GM10266 (cell line): Measurements from ENCODE around the gene SPRY1.

Source experiments
- DNase-seq: peaks from one replicate; pipeline ENCODE4 v3.0.0; 2012; ENCODE audit errors: extremely low spot score
- TF ChIP-seq, protein P1 (sequence below): IDR thresholded peaks from 2 replicates; pipeline ENCODE4 v1.5.1; 2012; ENCODE audit warnings: mild to moderate bottlenecking, low read depth; ENCODE audit not compliant: control insufficient read depth, insufficient read depth; ENCODE audit errors: missing control alignments

SPRY1 gene

DNA sequence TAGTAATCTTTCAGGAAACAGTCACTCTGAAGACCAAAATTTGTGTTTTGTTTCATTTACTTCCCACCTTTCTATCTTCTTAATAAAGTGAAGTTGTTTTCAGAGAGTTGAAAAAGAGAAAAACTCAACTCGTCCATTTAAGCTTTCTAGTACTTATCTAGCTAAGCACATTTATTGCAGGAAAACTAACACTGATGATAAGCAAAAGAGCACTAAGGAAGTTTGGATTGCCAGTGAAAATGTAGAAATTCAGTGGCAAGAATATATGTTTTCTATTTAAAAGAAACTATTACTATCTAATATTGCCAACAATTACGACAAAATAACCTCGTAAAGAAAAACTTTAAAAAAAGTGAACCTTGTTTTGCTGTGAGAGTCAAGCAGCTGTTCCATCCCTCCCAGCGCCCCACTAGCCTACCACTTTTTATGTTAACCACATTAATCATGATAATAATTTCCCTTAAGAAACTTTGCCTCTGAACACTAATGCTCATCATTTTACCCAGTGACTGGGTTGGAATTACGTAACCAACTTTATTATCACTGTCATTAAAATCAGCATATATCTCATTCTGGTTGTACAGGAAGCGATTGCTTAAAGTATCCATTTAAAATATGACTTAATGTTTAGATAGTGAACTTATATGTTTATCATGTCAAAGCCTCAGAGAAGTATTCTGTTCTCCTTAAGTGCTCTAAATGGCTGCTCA, 24.8 kb downstream of the SPRY1 start:
- DNase-seq, result no peak
- TF ChIP-seq, protein P1, sequence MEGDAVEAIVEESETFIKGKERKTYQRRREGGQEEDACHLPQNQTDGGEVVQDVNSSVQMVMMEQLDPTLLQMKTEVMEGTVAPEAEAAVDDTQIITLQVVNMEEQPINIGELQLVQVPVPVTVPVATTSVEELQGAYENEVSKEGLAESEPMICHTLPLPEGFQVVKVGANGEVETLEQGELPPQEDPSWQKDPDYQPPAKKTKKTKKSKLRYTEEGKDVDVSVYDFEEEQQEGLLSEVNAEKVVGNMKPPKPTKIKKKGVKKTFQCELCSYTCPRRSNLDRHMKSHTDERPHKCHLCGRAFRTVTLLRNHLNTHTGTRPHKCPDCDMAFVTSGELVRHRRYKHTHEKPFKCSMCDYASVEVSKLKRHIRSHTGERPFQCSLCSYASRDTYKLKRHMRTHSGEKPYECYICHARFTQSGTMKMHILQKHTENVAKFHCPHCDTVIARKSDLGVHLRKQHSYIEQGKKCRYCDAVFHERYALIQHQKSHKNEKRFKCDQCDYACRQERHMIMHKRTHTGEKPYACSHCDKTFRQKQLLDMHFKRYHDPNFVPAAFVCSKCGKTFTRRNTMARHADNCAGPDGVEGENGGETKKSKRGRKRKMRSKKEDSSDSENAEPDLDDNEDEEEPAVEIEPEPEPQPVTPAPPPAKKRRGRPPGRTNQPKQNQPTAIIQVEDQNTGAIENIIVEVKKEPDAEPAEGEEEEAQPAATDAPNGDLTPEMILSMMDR, result no peak

DNA sequence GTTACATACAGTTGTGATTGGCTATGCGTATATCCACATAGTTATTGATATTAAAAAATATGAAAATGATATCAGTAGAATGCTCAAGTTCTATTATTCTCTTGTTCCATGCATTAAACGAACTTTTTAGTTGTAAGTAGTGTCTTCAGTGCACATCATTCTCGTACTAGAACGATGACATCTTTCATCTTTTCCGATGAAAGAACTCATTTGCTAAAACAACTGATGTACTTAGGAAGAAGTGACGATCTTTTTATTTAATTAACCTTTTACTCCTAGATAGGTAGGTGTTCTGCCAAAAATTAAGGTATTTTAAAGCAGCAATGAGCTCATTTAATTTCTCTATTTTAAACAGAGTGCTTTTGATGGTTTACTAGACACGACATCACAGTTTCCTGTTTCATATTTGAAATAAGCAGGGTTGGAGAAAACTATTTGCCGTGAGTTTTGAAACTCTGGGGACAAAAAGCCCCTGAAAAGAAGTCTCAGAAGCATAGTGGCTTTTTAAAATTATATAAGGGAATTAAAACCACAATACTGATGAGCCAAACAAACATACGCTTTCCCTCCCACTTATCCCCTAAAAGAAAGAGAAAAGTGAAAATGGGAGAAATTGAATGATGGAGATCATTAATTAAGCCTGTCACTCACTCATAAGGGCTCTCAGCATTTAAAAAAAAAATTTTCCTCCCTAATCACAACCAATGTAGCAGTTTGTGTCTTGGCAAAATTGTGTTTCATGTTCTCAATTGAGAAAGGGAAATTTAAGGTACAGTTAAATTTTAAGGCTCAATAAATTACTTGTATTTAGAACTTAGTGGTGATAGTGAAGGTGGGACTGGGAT, 25.6 kb downstream of the SPRY1 start:
- DNase-seq, result no peak

DNA sequence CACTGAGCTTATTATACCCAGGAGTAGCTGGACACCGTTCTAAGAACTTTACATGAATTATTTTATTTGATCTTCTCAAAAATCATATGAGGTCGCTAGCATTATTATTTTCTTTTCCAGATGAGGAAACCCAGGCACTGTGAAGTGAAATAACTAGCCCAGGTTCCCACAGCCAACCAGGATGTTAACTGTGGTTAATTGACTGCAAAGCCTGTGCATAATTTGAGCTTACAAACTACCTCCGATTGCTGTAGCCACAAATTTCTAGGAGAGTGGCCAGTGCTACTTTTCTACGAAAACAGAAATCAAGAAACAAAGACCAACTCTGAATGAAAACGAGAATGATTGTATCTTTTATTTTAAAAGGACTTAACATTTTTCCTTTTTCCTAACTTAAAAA, 27.2 kb downstream of the SPRY1 start:
- DNase-seq, result no peak
- TF ChIP-seq, protein P1, result no peak

More for the DNA sequence above, 25.6 kb downstream of the SPRY1 start:
- TF ChIP-seq, protein P1, result no peak

DNA sequence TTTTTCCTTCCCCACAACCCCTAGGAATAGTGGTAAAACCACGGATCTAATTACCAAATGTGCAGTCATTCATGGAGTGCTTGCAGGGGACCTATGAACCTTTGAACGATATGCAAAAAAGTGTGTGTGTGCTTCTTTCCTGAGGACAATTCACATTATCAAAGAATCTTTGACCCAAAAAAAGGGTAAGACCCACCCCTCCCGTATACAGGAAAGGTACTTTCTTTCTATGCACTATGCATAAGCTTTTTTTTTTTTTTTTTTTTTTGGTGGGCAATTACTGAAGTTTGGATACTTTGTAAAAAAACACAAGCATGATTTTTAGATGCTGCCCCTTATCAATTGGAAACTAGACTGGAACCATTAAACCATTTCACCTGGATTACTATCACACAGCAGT, 31.4 kb downstream of the SPRY1 start:
- TF ChIP-seq, protein P1, result no peak
- DNase-seq, result no peak

DNA sequence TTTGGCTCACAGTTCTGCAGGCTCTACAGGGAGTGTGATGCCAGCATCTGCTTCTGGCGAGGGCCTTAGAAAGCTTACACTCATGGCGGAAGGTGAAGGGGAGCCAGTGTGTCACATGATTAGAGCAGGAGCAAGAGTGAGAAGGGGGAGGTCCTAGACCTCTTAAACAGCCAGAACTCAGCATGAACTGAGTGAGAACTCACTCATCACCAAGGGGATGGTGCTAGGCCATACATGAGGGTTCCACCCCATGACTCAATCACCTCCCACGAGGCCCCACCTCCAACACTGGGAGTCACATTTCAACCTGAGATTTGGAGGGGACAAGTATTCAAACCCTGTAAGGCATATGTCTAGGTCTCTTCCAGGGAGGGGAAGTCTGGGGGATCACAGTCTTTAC, 33.4 kb downstream of the SPRY1 start:
- no peak for DNase-seq
- TF ChIP-seq, protein P1, result no peak

DNA sequence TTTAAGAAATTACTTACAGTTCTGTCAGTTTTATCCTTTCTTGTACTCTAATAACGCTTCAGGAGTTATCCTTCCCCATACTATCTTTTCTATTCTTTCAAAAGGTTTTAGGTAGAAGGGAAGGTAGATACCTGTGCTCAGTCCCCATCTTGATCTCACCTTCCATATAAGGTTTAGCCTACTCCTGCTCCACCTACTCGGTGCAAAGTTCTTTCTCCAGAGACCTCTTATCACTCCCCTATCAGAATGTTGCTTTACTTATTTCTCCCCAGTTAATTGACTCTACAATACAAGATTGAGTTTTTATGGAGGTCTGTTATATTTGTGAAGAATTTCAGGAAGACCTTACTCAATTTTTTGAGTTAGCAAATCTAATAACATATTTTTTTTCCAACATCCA, 33.9 kb downstream of the SPRY1 start:
- TF ChIP-seq, protein P1, result no peak
- no peak for DNase-seq

DNA sequence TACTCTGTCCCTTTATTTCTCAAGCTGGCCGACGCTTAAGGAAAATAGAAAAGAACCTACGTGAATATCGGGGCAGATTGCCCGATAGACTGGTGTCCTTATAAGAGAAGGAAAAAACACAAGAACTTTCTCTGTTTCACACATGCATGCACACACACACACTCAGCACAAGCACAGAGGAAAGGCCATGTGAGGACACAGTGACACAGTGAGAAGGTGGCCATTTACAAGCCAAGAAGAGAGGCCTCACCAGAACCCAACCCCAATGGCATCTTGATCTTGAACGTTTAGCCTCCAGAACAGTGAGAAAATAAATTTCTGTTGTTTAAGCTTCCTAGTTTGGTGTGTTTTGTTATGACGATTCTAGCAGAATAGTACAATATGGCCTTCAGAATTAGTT, 37.0 kb downstream of the SPRY1 start:
- no peak for DNase-seq

More for the DNA sequence above, 37.0 kb downstream of the SPRY1 start:
- TF ChIP-seq, protein P1, result no peak
